ENCODE data around the gene TSSC4.
A peak's percentile ranks its signal among the peaks of the same experiment; 100 is the strongest.

Gene TSSC4

DNA sequence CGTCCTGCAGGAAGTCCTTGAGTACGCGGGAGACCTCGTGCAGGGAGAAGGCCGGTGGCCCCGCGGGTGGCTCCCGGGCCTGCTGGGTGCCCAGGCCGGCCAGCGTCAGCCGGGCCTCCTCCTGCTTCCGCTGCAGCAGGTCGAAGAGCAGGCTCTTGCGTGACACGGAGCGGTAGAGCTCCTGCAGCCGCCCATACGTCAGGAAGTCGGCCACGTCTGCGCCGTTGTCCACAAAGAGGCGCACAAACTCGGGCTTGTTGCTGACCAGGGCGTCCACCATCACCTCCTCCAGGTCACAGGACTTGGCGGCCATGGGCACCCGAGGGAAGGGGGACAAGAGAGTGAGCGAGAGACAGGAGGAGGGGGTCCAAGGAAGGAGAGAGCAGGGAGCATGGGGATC lies 14.6 kb downstream of the TSSC4 start:
- DNase-seq (ENCODE audit: low read depth), result no peak
- H3K4me3 ChIP-seq (ENCODE audit: low read length), result no peak overlapping the region
- no peak for TF ChIP-seq CTCF (conservative IDR thresholded peaks at IDR 0.05; ENCODE audit: low read length)

GRCh38 chr11:2415601-2416380 lies 15.2 kb downstream of the TSSC4 start:
- H3K4me3 ChIP-seq (ENCODE audit: low read length), result no peak overlapping the region
- TF ChIP-seq CTCF (conservative IDR thresholded peaks at IDR 0.05; ENCODE audit: low read length), result no peak
- DNase-seq (ENCODE audit: low read depth), result no peak

- no peak for DNase-seq (ENCODE audit: low read depth)
- no peak overlapping the region for H3K4me3 ChIP-seq (ENCODE audit: low read length)
- TF ChIP-seq CTCF (conservative IDR thresholded peaks at IDR 0.05; ENCODE audit: low read length), result no peak
These were observed 16.2 kb downstream of the TSSC4 start for GRCh38 chr11:2416765-2417164.

- no peak overlapping the region for H3K4me3 ChIP-seq (ENCODE audit: low read length)
- no peak for TF ChIP-seq CTCF (conservative IDR thresholded peaks at IDR 0.05; ENCODE audit: low read length)
- no peak for DNase-seq (ENCODE audit: low read depth)
These were observed 17.5 kb downstream of the TSSC4 start for GRCh38 chr11:2417856-2418692.

DNA sequence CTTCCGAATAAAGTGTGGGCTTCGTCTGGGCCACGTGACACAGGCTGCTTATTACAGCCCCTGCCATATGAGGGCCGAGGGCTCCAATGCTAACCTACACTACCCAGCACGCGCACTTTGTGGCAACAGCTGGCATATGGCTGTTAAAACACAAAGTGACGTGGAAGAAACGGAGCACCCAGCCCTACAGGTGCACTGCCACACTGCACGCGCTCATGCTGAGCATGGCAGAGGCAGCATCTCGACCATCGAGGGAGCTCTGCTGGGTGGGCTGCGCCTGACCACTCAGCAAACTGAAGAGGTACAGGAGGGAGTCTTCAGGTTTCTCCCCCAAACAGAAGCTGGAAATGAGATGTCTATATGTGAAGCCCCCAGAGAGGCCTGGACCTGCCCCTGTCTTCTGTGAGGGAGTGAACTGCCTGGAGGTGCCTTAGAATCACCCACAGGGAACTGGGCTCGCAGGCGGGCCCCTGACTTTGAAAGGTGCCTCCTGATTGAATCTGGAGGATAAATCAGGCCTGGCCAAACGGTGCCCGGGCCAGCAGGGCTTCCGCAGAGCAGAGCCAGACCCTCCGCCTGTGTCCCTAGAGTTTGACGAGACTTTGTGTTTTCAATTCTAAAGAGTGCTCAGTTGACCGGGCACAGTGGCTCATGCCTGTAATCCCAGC lies 18.3 kb downstream of the TSSC4 start:
- TF ChIP-seq CTCF (conservative IDR thresholded peaks at IDR 0.05; ENCODE audit: low read length), result no peak
- no peak overlapping the region for H3K4me3 ChIP-seq (ENCODE audit: low read length)
- no peak for DNase-seq (ENCODE audit: low read depth)

DNA sequence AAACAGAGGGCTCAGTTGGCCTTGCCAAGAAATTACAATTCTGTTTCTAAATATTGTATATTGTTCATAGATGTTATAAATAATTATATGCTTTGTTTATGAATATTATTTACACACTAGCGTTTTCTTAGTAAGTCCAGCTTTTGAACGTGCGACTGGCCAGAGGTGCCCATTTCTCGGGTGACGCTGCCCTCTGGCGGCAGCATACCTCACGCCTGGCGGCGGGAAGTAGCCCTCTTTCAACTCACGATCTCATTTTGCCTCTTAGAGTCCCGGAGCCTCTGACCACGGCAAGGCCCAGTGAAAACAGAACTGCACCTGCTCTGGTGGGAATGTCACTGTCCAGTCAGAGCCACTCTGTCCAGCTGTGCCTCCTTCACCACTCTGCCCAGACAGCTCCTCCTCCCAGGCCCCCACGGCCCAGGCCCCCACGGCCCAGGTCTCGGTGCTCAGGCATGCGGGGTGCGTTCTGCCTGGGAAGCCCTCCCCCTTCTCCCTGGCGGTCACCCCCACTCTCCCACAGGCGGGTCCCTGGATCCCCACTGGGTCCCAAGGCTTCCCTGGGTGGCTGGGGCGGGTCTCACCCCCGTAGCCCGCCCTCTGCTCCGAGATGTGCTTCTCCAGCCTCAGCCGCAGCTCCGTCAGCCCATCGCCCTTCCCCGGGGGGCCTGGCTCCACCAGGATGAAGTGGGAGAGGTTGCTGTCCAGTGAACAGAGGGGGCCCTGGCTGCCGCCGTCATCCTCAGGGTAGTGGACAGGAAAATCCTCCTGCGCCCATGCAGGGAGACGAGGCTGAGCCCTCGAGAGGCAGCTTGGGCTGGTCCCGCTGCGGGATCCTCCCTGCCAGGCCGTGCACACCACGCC lies 19.3 kb downstream of the TSSC4 start:
- peak; percentile 93 for TF ChIP-seq CTCF (conservative IDR thresholded peaks at IDR 0.05; ENCODE audit: low read length)
- peak; percentile 76 for DNase-seq (ENCODE audit: low read depth)
- H3K4me3 ChIP-seq (ENCODE audit: low read length), result no peak overlapping the region

All from AG10803 (cell line).